Left lung (tissue), 10 donors: ENCODE data around the gene DAZL. TPM values are rescaled to one million over a fixed set of nuclear protein-coding genes. Genes with fewer than 3 reads are reported as not detected.

ENCODE experiments used
- ATAC-seq: fragments of 200-7000 bp; cut with Tn5 transposase; one replicate; pipeline ENCODE4 v1.9.1; 2020; ENCODE audit warnings: moderate library complexity
- DNase-seq, 4 donors: peaks; one replicate each; pipeline ENCODE4 v3.0.0-alpha.2; 2013 to 2020
- H3K27ac ChIP-seq, 2 donors: fragments of 200-600 bp; sonication (generic) in 1 of 2; one replicate each; pipeline versions ENCODE4 v1.5.0 to v1.8.0; 2020 to 2021
- H3K27me3 ChIP-seq, 2 donors: fragments of 200-600 bp; sonication (generic) in 1 of 2; one replicate each; pipeline versions ENCODE4 v1.5.0 to v1.8.0; 2020 to 2021
- H3K36me3 ChIP-seq, 2 donors: fragments of 200-600 bp; sonication (generic) in 1 of 2; one replicate each; pipeline versions ENCODE4 v1.5.0 to v1.8.0; 2020 to 2021
- H3K4me1 ChIP-seq, 2 donors: fragments of 200-600 bp; one replicate each; pipeline ENCODE4 v1.8.0; 2021
- H3K4me3 ChIP-seq, 2 donors: fragments of 200-600 bp; sonication (generic) in 1 of 2; one replicate each; pipeline versions ENCODE4 v1.5.0 to v1.8.0; 2020 to 2021; ENCODE audit warnings: mild to moderate bottlenecking in 1 of 2
- H3K9me3 ChIP-seq, 2 donors: fragments of 200-600 bp; sonication (generic) in 1 of 2; one replicate each; pipeline versions ENCODE4 v1.5.0 to v1.8.0; 2020 to 2021
- intact Hi-C, 2 donors: fragments of 100-400 bp; cut with DNase I; formaldehyde crosslinking; loops; one replicate each; pipeline versions ENCODE4 v1.11.2 to v1.14.2; 2022
- polyA plus RNA-seq, 6 donors: library from polyadenylated mRNA; unstranded; fragments of 120-200 nt; gene quantifications; one replicate each; pipeline ENCODE4 v1.2.1, GENCODE V29; 2013; ENCODE audit not compliant: insufficient read length in 6 of 6
- total RNA-seq, 2 donors: library from RNA; stranded (reverse); fragmentation: NEBNext Ultra II Directional; extraction: Animal tissue kit (Norgen Biotek cat#: 25700); gene quantifications; one replicate each; pipeline ENCODE4 v1.2.1, GENCODE V29; 2021
- TF ChIP-seq, protein P1 (sequence below), 2 donors: fragments of 200-600 bp; sonication (generic) in 1 of 2; IDR thresholded peaks; one replicate each; pipeline versions ENCODE4 v1.5.0 to v1.8.0; 2021; ENCODE audit warnings: antibody characterized with exemption in 2 of 2
- donor health status: DM: no; HTN: yes; CAD: no.
- donor health status: DM: no; HTN: no; CAD: no.

Gene DAZL
- total and polyA plus RNA-seq, 8 donors = not detected

DNA sequence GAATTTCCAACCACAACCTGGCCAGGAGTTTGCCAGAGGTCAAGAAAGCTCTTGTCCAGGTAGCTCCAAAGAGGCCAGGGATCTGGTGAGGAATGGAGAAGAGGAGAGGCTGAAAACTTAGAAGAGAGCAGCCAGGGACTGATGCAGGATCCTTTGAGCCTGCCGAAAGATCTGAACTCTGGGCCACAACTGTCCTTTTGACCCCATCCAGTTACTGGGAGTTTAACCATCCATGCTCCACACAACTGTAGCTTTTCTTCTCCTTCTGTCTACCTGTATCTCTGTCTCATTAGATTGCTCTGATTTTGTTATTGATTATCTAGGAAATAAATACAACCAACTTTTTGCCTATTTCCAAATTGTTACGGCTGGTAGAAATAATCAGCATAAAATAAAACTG lies 36.7 kb downstream of the DAZL start:
- Histone ChIP-seq H3K36me3 (no peaks in the 10 kb centered on the region), H3K27ac (no peak overlapping the region), H3K4me1 (no peaks in the 10 kb centered on the region), H3K27me3 (no peaks in the 10 kb centered on the region), H3K9me3 (peaks cover 0 to under 1% of the 10 kb centered on the region in 2 donors), H3K4me3 (no peak overlapping the region)
- DNase-seq (no peak), ATAC-seq (no peak)
- TF ChIP-seq, protein P1, sequence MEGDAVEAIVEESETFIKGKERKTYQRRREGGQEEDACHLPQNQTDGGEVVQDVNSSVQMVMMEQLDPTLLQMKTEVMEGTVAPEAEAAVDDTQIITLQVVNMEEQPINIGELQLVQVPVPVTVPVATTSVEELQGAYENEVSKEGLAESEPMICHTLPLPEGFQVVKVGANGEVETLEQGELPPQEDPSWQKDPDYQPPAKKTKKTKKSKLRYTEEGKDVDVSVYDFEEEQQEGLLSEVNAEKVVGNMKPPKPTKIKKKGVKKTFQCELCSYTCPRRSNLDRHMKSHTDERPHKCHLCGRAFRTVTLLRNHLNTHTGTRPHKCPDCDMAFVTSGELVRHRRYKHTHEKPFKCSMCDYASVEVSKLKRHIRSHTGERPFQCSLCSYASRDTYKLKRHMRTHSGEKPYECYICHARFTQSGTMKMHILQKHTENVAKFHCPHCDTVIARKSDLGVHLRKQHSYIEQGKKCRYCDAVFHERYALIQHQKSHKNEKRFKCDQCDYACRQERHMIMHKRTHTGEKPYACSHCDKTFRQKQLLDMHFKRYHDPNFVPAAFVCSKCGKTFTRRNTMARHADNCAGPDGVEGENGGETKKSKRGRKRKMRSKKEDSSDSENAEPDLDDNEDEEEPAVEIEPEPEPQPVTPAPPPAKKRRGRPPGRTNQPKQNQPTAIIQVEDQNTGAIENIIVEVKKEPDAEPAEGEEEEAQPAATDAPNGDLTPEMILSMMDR (IDR thresholded peaks at IDR 0.05) = no peak
- intact Hi-C loops = no loop called here

DNA sequence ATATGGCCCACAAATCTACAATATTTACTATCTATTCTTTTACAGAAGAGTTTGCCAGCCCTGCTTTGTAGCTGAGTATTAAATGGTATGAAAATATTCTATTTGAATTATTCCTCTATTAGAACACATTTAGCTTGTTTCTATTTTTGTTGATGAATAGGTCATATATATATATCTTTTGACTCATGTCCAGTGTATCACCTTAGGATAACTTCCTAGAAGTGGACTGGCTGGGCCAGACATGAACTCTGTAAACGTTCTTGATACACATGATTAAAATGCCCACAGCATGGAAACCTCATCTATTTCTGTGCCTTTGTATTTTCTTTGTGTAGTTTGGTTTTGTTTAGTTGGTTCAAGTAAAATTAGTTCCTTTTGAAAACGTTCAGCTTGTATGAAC lies 37.1 kb downstream of the DAZL start:
- intact Hi-C loops = no loop called here
- TF ChIP-seq, protein P1 (IDR thresholded peaks at IDR 0.05) = no peak
- Histone ChIP-seq H3K27me3 (no peaks in the 10 kb centered on the region), H3K36me3 (no peaks in the 10 kb centered on the region), H3K4me3 (no peak overlapping the region), H3K27ac (no peak overlapping the region), H3K4me1 (no peaks in the 10 kb centered on the region), H3K9me3 (peaks cover 0 to 5% of the 10 kb centered on the region in 2 donors)
- DNase-seq (no peak), ATAC-seq (no peak)

DNA sequence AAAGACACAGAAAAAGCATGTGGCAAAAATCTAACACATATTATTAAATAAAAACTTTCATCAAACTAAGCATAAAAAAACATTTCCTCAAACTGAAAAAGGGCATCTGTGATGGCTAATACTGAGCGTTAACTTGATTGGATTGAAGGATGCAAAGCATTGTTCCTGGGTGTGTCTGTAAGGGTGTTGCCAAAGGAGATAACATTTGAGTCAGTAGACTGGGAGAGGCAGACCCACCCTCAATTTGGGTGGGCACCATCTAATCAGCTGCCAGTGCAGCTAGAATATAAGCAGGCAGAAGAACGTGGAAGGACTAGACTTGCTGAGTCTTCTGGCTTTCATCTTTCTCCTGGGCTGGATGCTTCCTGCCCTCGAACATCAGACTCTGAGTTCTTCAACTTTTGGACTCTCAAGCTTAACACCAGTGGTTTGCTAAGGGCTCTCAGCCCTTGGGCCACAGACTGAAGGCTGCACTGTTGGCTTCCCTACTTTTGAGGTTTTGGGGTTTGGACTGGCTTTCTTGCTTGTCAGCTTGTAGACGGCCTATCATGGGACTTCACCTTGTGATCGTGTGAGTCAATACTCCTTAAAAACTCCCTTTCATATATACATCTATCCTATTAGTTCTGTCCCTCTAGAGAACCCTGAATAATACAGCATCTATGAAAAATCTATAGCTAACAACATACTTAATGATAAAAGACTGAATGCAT lies 45.4 kb downstream of the DAZL start:
- TF ChIP-seq, protein P1 (IDR thresholded peaks at IDR 0.05) = no peak
- intact Hi-C loops = no loop called here
- Histone ChIP-seq H3K36me3 (no peaks in the 10 kb centered on the region), H3K9me3 (peaks cover 0 to 6% of the 10 kb centered on the region in 2 donors), H3K27ac (no peak overlapping the region), H3K27me3 (no peaks in the 10 kb centered on the region), H3K4me1 (no peaks in the 10 kb centered on the region), H3K4me3 (no peak overlapping the region)
- DNase-seq (no peak), ATAC-seq (no peak)

DNA sequence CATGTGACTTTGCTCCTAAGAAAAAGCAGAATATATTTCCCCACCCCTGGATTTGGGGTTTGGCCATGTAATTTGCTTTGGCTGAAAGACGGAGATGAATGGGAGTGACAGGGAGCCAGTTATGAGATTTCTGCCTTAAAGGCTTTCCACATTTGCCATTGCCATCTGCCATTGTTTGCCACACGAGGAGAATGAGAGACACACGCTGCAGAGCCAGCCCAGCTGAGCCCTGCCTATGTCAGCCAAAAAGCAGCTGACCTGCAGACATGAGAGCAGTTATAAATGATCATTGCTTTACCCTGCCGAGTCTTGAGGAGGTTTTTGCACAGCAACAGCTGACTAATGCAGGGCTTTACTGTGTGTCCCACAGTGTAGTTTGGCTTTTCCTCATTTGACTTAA lies 51.1 kb downstream of the DAZL start:
- no peak for ATAC-seq
- TF ChIP-seq, protein P1 (IDR thresholded peaks at IDR 0.05) = no peak
- Histone ChIP-seq H3K27ac (no peak overlapping the region), H3K36me3 (no peaks in the 10 kb centered on the region), H3K9me3 (no peaks in the 10 kb centered on the region), H3K4me1 (peaks cover 0 to 5% of the 10 kb centered on the region in 2 donors), H3K4me3 (no peak overlapping the region), H3K27me3 (no peaks in the 10 kb centered on the region)
- intact Hi-C loops = loop anchor here in 1 of 2 donors (5.0 kb wide), 1 partner anchor 267 kb away; no protein-coding TSS in a partner anchor
- DNase-seq = no peak

DNA sequence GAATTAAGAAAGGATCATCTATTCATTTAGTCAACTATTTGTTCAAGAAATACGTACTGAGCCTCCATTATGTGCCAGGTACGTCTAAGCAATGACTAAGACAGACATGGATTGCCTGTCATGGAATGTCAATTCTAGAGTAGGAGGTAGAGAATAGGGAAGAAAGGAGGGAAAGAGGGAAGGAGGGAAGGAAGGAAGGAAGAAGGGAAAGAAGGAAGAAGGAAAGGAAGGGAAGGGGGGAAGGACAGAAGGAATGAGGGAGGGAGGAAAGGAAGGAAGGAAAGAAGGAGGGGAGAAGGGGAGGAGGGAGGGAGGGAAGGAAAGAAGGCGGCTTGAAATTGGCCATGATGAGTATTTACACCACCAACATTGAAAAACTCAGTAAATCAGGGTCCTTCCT lies 52.5 kb downstream of the DAZL start:
- Histone ChIP-seq H3K4me1 (peaks cover 0 to 5% of the 10 kb centered on the region in 2 donors), H3K27ac (no peak overlapping the region), H3K9me3 (no peaks in the 10 kb centered on the region), H3K36me3 (no peaks in the 10 kb centered on the region), H3K4me3 (no peak overlapping the region), H3K27me3 (no peaks in the 10 kb centered on the region)
- DNase-seq (no peak), ATAC-seq (no peak)
- TF ChIP-seq, protein P1 (IDR thresholded peaks at IDR 0.05) = no peak
- intact Hi-C loops = loop anchor here in 1 of 2 donors (5.0 kb wide), 1 partner anchor 265 kb away; no protein-coding TSS in a partner anchor
